Ishikawa (cell line): ENCODE measurements around the gene ABCF2.

Experiments
- CEBPB ChIP-seq: IDR thresholded peaks from 2 replicates; pipeline ENCODE4 v1.6.1; 2012
- CREB1 ChIP-seq: IDR thresholded peaks from 2 replicates; pipeline ENCODE4 v1.6.1; 2012; ENCODE audit warnings: low read depth
- EP300 ChIP-seq: IDR thresholded peaks from 2 replicates; pipeline ENCODE4 v1.6.1; 2012; ENCODE audit warnings: borderline replicate concordance
- FOXM1 ChIP-seq: IDR thresholded peaks from 2 replicates; pipeline ENCODE4 v1.6.1; 2012; ENCODE audit warnings: low read depth, borderline replicate concordance
- NFIC ChIP-seq: IDR thresholded peaks from 2 replicates; pipeline ENCODE4 v1.6.1; 2012
- RAD21 ChIP-seq: IDR thresholded peaks from 2 replicates; pipeline ENCODE4 v1.6.1; 2012; ENCODE audit warnings: low read depth
- TAF1 ChIP-seq: IDR thresholded peaks from 2 replicates; pipeline ENCODE4 v1.6.1; 2012; ENCODE audit warnings: low read depth, mild to moderate bottlenecking
- TEAD4 ChIP-seq: IDR thresholded peaks from 2 replicates; pipeline ENCODE4 v1.6.1; 2012
- TF ChIP-seq, protein P1 (sequence below): IDR thresholded peaks from 2 replicates; pipeline ENCODE4 v1.6.1; 2012; ENCODE audit warnings: low read depth, mild to moderate bottlenecking
- TF ChIP-seq, protein P2 (sequence below): IDR thresholded peaks from 2 replicates; pipeline ENCODE4 v1.6.1; 2012

DNA sequence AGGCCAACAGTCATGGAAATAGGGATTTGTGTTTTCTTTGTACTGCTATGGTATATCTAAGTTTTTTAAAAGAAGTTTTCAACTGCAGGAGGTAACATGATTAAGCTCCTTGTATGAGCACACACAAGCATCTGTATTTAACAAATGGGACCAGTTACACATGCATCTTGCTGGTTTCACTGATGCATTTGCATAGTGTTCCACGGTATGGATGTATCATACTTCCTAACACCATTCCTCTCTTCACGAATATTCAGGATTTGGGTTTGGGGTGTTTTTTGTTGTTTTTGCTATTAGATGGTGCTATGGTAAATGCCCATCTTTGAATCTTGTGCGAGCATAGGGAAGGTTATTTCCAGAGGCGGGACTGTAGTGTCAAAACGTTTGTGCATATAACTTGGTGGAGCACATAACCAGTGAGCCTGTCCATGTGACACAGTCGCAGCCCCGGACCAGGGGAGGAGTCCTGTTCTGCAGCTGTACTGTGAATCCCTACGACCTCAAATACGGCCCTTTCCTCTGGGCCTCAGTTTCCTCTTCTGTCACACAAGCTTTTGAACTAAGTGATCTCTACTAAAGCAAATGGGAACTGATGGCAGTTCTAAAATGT, 18.6 kb downstream of the ABCF2 start:
- TF ChIP-seq, protein P1, sequence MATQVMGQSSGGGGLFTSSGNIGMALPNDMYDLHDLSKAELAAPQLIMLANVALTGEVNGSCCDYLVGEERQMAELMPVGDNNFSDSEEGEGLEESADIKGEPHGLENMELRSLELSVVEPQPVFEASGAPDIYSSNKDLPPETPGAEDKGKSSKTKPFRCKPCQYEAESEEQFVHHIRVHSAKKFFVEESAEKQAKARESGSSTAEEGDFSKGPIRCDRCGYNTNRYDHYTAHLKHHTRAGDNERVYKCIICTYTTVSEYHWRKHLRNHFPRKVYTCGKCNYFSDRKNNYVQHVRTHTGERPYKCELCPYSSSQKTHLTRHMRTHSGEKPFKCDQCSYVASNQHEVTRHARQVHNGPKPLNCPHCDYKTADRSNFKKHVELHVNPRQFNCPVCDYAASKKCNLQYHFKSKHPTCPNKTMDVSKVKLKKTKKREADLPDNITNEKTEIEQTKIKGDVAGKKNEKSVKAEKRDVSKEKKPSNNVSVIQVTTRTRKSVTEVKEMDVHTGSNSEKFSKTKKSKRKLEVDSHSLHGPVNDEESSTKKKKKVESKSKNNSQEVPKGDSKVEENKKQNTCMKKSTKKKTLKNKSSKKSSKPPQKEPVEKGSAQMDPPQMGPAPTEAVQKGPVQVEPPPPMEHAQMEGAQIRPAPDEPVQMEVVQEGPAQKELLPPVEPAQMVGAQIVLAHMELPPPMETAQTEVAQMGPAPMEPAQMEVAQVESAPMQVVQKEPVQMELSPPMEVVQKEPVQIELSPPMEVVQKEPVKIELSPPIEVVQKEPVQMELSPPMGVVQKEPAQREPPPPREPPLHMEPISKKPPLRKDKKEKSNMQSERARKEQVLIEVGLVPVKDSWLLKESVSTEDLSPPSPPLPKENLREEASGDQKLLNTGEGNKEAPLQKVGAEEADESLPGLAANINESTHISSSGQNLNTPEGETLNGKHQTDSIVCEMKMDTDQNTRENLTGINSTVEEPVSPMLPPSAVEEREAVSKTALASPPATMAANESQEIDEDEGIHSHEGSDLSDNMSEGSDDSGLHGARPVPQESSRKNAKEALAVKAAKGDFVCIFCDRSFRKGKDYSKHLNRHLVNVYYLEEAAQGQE, result no peak
- TF ChIP-seq EP300, result no peak
- no peak for TF ChIP-seq TEAD4
- no peak for TF ChIP-seq TAF1
- TF ChIP-seq CEBPB, result no peak
- no peak for TF ChIP-seq FOXM1
- no peak for TF ChIP-seq NFIC
- TF ChIP-seq, protein P2, sequence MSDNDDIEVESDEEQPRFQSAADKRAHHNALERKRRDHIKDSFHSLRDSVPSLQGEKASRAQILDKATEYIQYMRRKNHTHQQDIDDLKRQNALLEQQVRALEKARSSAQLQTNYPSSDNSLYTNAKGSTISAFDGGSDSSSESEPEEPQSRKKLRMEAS, result no peak
- TF ChIP-seq RAD21, result no peak
- no peak for TF ChIP-seq CREB1
